ENCODE results near the gene UMODL1. TPM values are rescaled to one million over a fixed set of nuclear protein-coding genes. Genes with fewer than 3 reads are reported as not detected.

The UMODL1 gene
- total RNA-seq, 1 experiment from 2014 or later = not detected

DNA sequence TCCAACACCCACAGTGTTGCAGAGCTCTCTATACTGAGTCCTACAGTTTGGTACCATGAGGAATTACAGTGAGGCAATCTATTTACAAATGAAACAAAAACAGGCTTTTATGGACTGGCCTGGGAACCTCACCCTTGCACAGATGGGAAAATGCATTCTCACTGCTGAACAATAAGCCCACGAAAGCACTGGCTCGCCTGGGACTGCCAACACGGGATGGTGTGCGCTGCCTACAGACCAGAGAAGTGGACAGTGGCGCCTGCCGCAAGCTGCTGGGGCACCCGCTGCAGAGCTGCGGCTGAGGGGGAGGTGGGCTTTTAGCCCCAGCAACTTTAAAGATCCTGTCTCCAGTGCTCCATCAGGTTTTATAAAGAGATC lies 119.4 kb downstream of the UMODL1 start:
- no peak overlapping the region for H2BK20ac ChIP-seq (ENCODE audit: low read depth, low read length, poor library complexity, severe bottlenecking)
- H4K5ac ChIP-seq (ENCODE audit: insufficient read length, low read depth, low read length) = no peak overlapping the region
- H2BK15ac ChIP-seq (ENCODE audit: low read depth, low read length) = no peak overlapping the region
- no peak overlapping the region for H2BK5ac ChIP-seq (ENCODE audit: insufficient read length, low read length)
- no peaks in the 10 kb centered on the region for H3K36me3 Mint-ChIP-seq (ENCODE audit: insufficient read depth in 1 of 3, low read depth in 3 of 3)
- H3K27ac Mint-ChIP-seq = no peak overlapping the region
- H3K14ac ChIP-seq (ENCODE audit: insufficient read depth, low read length) = no peak overlapping the region
- H4K91ac ChIP-seq (ENCODE audit: insufficient read length, low read depth, low read length) = no peak overlapping the region
- H3K18ac ChIP-seq (ENCODE audit: insufficient read length, low read depth, low read length) = no peak overlapping the region
- no peak overlapping the region for H3K23ac ChIP-seq (ENCODE audit: insufficient read length, low read depth, low read length)
- H3K4ac ChIP-seq (ENCODE audit: low read depth, low read length) = no peak overlapping the region
- H3K4me1 ChIP-seq (ENCODE audit: insufficient read depth, low read length) = no peaks in the 10 kb centered on the region
- no peaks in the 10 kb centered on the region for H3K79me1 ChIP-seq (ENCODE audit: insufficient read depth, low read depth, low read length, poor library complexity, severe bottlenecking)
- no peak overlapping the region for H3K4me2 ChIP-seq (ENCODE audit: insufficient read depth, insufficient read length, low read length)
- H2AK5ac ChIP-seq (ENCODE audit: insufficient read length, low read length) = no peak overlapping the region
- no peak overlapping the region for H3K27ac ChIP-seq (ENCODE audit: insufficient read length, low read depth, low read length)
- H4K20me1 ChIP-seq (ENCODE audit: control insufficient read depth, insufficient read depth, insufficient read length) = no peaks in the 10 kb centered on the region
- H3K9me3 Mint-ChIP-seq = peaks cover 0 to 5% of the 10 kb centered on the region in 2 experiments; a peak in 1 of 5 replicates
- H3K79me2 ChIP-seq (ENCODE audit: insufficient read depth, low read length) = no peaks in the 10 kb centered on the region
- no peak overlapping the region for H2AFZ ChIP-seq (ENCODE audit: low read length)
- no peaks in the 10 kb centered on the region for H3K27me3 ChIP-seq (ENCODE audit: insufficient read depth, low read length)
- no peak overlapping the region for H3T11ph ChIP-seq (ENCODE audit: low read length)
- no CpG with 5 or more reads among the region's 8 CpGs for WGBS (ENCODE audit: extremely low coverage, insufficient read length, low lambda C conversion rate)
- TF ChIP-seq CTCF (conservative IDR thresholded peaks at IDR 0.05) = no peak
- H3K4me1 Mint-ChIP-seq = no peaks in the 10 kb centered on the region
- no peak overlapping the region for H4K8ac ChIP-seq (replicated peaks; ENCODE audit: insufficient read length, low read depth, low read length)
- H2BK12ac ChIP-seq (ENCODE audit: insufficient read length, low read depth, low read length) = no peak overlapping the region
- DNase-seq = no peak
- H3K9ac ChIP-seq (ENCODE audit: extremely low read depth, insufficient read length, low read length) = no peak overlapping the region
- H3K4me3 Mint-ChIP-seq = no peak overlapping the region
- no peaks in the 10 kb centered on the region for H3K9me3 ChIP-seq (ENCODE audit: control insufficient read depth, low read depth, low read length)
- H3K23me2 ChIP-seq (ENCODE audit: insufficient read length, low read depth, low read length, poor library complexity, severe bottlenecking) = no peaks in the 10 kb centered on the region
- H3K27me3 Mint-ChIP-seq (ENCODE audit: low read depth) = peaks cover 19% of the 10 kb centered on the region
- H2BK120ac ChIP-seq (ENCODE audit: low read depth, low read length, poor library complexity, severe bottlenecking) = no peak overlapping the region
- H3K56ac ChIP-seq (ENCODE audit: insufficient read length, low read depth, low read length) = no peak overlapping the region
